Liver (tissue), 9 donors: ENCODE data around the gene PRR4. TPM values are rescaled to one million over a fixed set of nuclear protein-coding genes. Genes with fewer than 3 reads are reported as not detected.

Source experiments
- DNase-seq: peaks from one replicate; pipeline ENCODE4 v3.0.0-alpha.2; 2017; ENCODE audit warnings: low spot score
- H3K27ac ChIP-seq, 2 donors: one replicate each; pipeline ENCODE4 v1.7.0; 2013; ENCODE audit warnings: inconsistent platforms in 2 of 2, low read length in 2 of 2, control low read depth in 1 of 2, low read depth in 1 of 2, mild to moderate bottlenecking in 1 of 2
- H3K27me3 ChIP-seq, 4 donors: one replicate each; pipeline versions ENCODE4 v1.6.1 to v1.7.0; 2013; ENCODE audit warnings: low read length in 3 of 4, inconsistent platforms in 1 of 4, mild to moderate bottlenecking in 1 of 4, moderate library complexity in 1 of 4; ENCODE audit not compliant: control insufficient read depth in 4 of 4, insufficient read depth in 4 of 4
- H3K36me3 ChIP-seq, 4 donors: one replicate each; pipeline versions ENCODE4 v1.6.1 to v1.7.0; 2013; ENCODE audit warnings: low read length in 3 of 4, mild to moderate bottlenecking in 3 of 4, low read depth in 1 of 4, moderate library complexity in 1 of 4; ENCODE audit not compliant: control insufficient read depth in 4 of 4, insufficient read depth in 3 of 4
- H3K4me1 ChIP-seq, 4 donors: one replicate each; pipeline versions ENCODE4 v1.6.1 to v1.7.0; 2013; ENCODE audit warnings: low read length in 3 of 4, mild to moderate bottlenecking in 3 of 4, moderate library complexity in 1 of 4; ENCODE audit not compliant: control insufficient read depth in 4 of 4, insufficient read depth in 4 of 4
- H3K4me3 ChIP-seq, 3 donors: one replicate each; pipeline versions ENCODE4 v1.6.1 to v1.7.0; 2013; ENCODE audit warnings: low read length in 3 of 3, control low read depth in 1 of 3, low read depth in 1 of 3, mild to moderate bottlenecking in 1 of 3
- H3K9ac ChIP-seq, 2 donors: one replicate each; pipeline ENCODE4 v1.7.0; 2013; ENCODE audit warnings: low read length in 2 of 2, mild to moderate bottlenecking in 2 of 2, moderate library complexity in 2 of 2, control low read depth in 1 of 2, low read depth in 1 of 2
- H3K9me3 ChIP-seq, 4 donors: one replicate each; pipeline versions ENCODE4 v1.6.1 to v1.7.0; 2013; ENCODE audit warnings: low read length in 3 of 4; ENCODE audit not compliant: control insufficient read depth in 4 of 4
- EGR1 ChIP-seq, 2 donors: IDR thresholded peaks; 2 replicates each; pipeline ENCODE4 v1.6.1; 2016 to 2018; ENCODE audit warnings: antibody characterized with exemption in 2 of 2, low read depth in 2 of 2
- FOXA1 ChIP-seq: IDR thresholded peaks from 2 replicates; pipeline ENCODE4 v1.6.1; 2016; ENCODE audit warnings: antibody characterized with exemption
- FOXA2 ChIP-seq: IDR thresholded peaks from 2 replicates; pipeline ENCODE4 v1.6.1; 2016; ENCODE audit warnings: antibody characterized with exemption
- GABPA ChIP-seq, 2 donors: IDR thresholded peaks in 1 of 2; conservative IDR thresholded peaks in 1 of 2; 2 replicates each; pipeline ENCODE4 v1.6.1; 2016; ENCODE audit warnings: antibody characterized with exemption in 2 of 2, mild to moderate bottlenecking in 1 of 2, moderate library complexity in 1 of 2
- HNF4A ChIP-seq, 2 donors: conservative IDR thresholded peaks; 2 replicates each; pipeline ENCODE4 v1.6.1; 2016; ENCODE audit warnings: antibody characterized with exemption in 2 of 2, mild to moderate bottlenecking in 2 of 2
- JUND ChIP-seq, 2 donors: IDR thresholded peaks; 2 replicates each; pipeline ENCODE4 v1.6.1; 2016; ENCODE audit warnings: antibody characterized with exemption in 2 of 2
- NR2F2 ChIP-seq: IDR thresholded peaks from 2 replicates; pipeline ENCODE4 v1.6.1; 2016; ENCODE audit warnings: antibody characterized with exemption
- RAD21 ChIP-seq, 2 donors: IDR thresholded peaks; 2 replicates each; pipeline ENCODE4 v1.6.1; 2016; ENCODE audit warnings: antibody characterized with exemption in 2 of 2, mild to moderate bottlenecking in 2 of 2
- REST ChIP-seq: IDR thresholded peaks from 2 replicates; pipeline ENCODE4 v1.6.1; 2016; ENCODE audit warnings: antibody characterized with exemption, mild to moderate bottlenecking
- RXRA ChIP-seq, 2 donors: IDR thresholded peaks; 2 replicates each; pipeline ENCODE4 v1.6.1; 2017 to 2018; ENCODE audit warnings: antibody characterized with exemption in 2 of 2, mild to moderate bottlenecking in 1 of 2
- SP1 ChIP-seq: IDR thresholded peaks from 2 replicates; pipeline ENCODE4 v1.6.1; 2018; ENCODE audit warnings: antibody characterized with exemption, mild to moderate bottlenecking
- TAF1 ChIP-seq: conservative IDR thresholded peaks from 2 replicates; pipeline ENCODE4 v1.6.1; 2016; ENCODE audit warnings: antibody characterized with exemption, mild to moderate bottlenecking
- YY1 ChIP-seq: IDR thresholded peaks from 2 replicates; pipeline ENCODE4 v1.6.1; 2016; ENCODE audit warnings: antibody characterized with exemption, mild to moderate bottlenecking
- WGBS: extraction: QIAGEN DNeasy Blood & Tissue Kit; methylation state at CpG from one replicate; pipeline ENCODE4 v1.1.7; 2013; 5-methylcytosine and 5-hydroxymethylcytosine counted together
- polyA plus RNA-seq, 2 donors: library from polyadenylated mRNA; stranded (reverse) in 1 of 2; unstranded in 1 of 2; fragments of 200-250 nt in 1 of 2; fragments of >200 nt in 1 of 2; fragmentation: Nextera tagmentation in 1 of 2; extraction: Ambion mirVana in 1 of 2; gene quantifications; one replicate each; pipeline versions ENCODE4 v1.2.1 to v1.2.3, GENCODE V29; 2013 to 2015
- total RNA-seq, 2 donors: library from RNA; depleted of rRNA; stranded (reverse); fragments of >200 nt; gene quantifications; one replicate each; pipeline ENCODE4 v1.2.3, GENCODE V29; 2014
- TF ChIP-seq, protein P1 (sequence below): IDR thresholded peaks from 2 replicates; pipeline ENCODE4 v1.6.1; 2016; ENCODE audit warnings: antibody characterized with exemption
- TF ChIP-seq, protein P2 (sequence below): IDR thresholded peaks from 2 replicates; pipeline ENCODE4 v1.6.1; 2016; ENCODE audit warnings: antibody characterized with exemption
- TF ChIP-seq, protein P3 (sequence below): fragments of 150-350 bp; IDR thresholded peaks from 2 replicates; pipeline ENCODE4 v1.5.1; 2017; ENCODE audit warnings: improper control_type of control experiment, low read depth, low read length; ENCODE audit not compliant: missing input control
- TF ChIP-seq, protein P4 (sequence below): IDR thresholded peaks from 2 replicates; pipeline ENCODE4 v1.6.1; 2016; ENCODE audit warnings: antibody characterized with exemption
- donor health status: healthy.
- donor health status: healthy.
- donor health status: healthy.
- donor health status: healthy.
- donor health status: healthy.

PRR4 gene
- total and polyA plus RNA-seq, 4 donors: 0.56 to 3.5 (median 1.4) TPM

- H3K9me3 ChIP-seq: no peaks in the 10 kb centered on the region
- DNase-seq: no peak
- no peaks in the 10 kb centered on the region for H3K4me1 ChIP-seq
- H3K27ac ChIP-seq: no peak overlapping the region
- H3K4me3 ChIP-seq: no peak overlapping the region
- WGBS: 69% methylated on average over 2 of the region's 2 CpGs
- no peaks in the 10 kb centered on the region for H3K27me3 ChIP-seq
- no peak overlapping the region for H3K9ac ChIP-seq
- H3K36me3 ChIP-seq: peaks cover 0 to 5% (median 3%) of the 10 kb centered on the region in 4 donors
- TF ChIP-seq FOXA2 (no peak), NR2F2 (no peak)
Observed at GRCh38 chr12:10847744-10848143, 1.5 kb downstream of the PRR4 start.

GRCh38 chr12:10842862-10843261, 6.4 kb downstream of the PRR4 start:
- H3K9me3 ChIP-seq: no peaks in the 10 kb centered on the region
- H3K4me1 ChIP-seq: no peaks in the 10 kb centered on the region
- H3K27ac ChIP-seq: no peak overlapping the region
- WGBS: 95% methylated on average over 2 of the region's 2 CpGs
- H3K36me3 ChIP-seq: peaks cover 0 to 5% (median 2%) of the 10 kb centered on the region in 4 donors
- no peak for DNase-seq
- TF ChIP-seq, protein P1, sequence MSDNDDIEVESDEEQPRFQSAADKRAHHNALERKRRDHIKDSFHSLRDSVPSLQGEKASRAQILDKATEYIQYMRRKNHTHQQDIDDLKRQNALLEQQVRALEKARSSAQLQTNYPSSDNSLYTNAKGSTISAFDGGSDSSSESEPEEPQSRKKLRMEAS: no peak
- TF ChIP-seq, protein P2, sequence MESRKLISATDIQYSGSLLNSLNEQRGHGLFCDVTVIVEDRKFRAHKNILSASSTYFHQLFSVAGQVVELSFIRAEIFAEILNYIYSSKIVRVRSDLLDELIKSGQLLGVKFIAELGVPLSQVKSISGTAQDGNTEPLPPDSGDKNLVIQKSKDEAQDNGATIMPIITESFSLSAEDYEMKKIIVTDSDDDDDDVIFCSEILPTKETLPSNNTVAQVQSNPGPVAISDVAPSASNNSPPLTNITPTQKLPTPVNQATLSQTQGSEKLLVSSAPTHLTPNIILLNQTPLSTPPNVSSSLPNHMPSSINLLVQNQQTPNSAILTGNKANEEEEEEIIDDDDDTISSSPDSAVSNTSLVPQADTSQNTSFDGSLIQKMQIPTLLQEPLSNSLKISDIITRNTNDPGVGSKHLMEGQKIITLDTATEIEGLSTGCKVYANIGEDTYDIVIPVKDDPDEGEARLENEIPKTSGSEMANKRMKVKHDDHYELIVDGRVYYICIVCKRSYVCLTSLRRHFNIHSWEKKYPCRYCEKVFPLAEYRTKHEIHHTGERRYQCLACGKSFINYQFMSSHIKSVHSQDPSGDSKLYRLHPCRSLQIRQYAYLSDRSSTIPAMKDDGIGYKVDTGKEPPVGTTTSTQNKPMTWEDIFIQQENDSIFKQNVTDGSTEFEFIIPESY: no peak
- TF ChIP-seq EGR1 (IDR thresholded peaks at IDR 0.05; ENCODE audit: low read depth in 2 of 2) (no peak), GABPA (IDR thresholded peaks at IDR 0.05 in 1 of 2, conservative IDR thresholded peaks at IDR 0.05 in 1 of 2) (no peak), NR2F2 (no peak), HNF4A (conservative IDR thresholded peaks at IDR 0.05) (no peak)
- TF ChIP-seq, protein P3, sequence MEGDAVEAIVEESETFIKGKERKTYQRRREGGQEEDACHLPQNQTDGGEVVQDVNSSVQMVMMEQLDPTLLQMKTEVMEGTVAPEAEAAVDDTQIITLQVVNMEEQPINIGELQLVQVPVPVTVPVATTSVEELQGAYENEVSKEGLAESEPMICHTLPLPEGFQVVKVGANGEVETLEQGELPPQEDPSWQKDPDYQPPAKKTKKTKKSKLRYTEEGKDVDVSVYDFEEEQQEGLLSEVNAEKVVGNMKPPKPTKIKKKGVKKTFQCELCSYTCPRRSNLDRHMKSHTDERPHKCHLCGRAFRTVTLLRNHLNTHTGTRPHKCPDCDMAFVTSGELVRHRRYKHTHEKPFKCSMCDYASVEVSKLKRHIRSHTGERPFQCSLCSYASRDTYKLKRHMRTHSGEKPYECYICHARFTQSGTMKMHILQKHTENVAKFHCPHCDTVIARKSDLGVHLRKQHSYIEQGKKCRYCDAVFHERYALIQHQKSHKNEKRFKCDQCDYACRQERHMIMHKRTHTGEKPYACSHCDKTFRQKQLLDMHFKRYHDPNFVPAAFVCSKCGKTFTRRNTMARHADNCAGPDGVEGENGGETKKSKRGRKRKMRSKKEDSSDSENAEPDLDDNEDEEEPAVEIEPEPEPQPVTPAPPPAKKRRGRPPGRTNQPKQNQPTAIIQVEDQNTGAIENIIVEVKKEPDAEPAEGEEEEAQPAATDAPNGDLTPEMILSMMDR: no peak
- no peaks in the 10 kb centered on the region for H3K27me3 ChIP-seq
- H3K4me3 ChIP-seq: no peak overlapping the region
- no peak overlapping the region for H3K9ac ChIP-seq

- H3K27me3 ChIP-seq: no peaks in the 10 kb centered on the region
- no peak for DNase-seq
- WGBS: 90% methylated on average over 3 of the region's 3 CpGs
- no peak overlapping the region for H3K27ac ChIP-seq
- peaks cover 0 to 2% (median 0%) of the 10 kb centered on the region in 4 donors for H3K9me3 ChIP-seq
- no peak overlapping the region for H3K9ac ChIP-seq
- H3K4me3 ChIP-seq: no peak overlapping the region
- H3K36me3 ChIP-seq: no peaks in the 10 kb centered on the region
- H3K4me1 ChIP-seq: no peaks in the 10 kb centered on the region
- no peak for TF ChIP-seq TAF1
- no peak for TF ChIP-seq JUND (IDR thresholded peaks at IDR 0.05)
- TF ChIP-seq RXRA (IDR thresholded peaks at IDR 0.05): no peak
- no peak for TF ChIP-seq FOXA1
- no peak for TF ChIP-seq GABPA (IDR thresholded peaks at IDR 0.05 in 1 of 2, conservative IDR thresholded peaks at IDR 0.05 in 1 of 2)
- TF ChIP-seq, protein P1: no peak
- TF ChIP-seq, protein P3: no peak
- TF ChIP-seq RAD21 (IDR thresholded peaks at IDR 0.05): no peak
- no peak for TF ChIP-seq REST
- TF ChIP-seq FOXA2: no peak
- no peak for TF ChIP-seq SP1
- TF ChIP-seq, protein P4, sequence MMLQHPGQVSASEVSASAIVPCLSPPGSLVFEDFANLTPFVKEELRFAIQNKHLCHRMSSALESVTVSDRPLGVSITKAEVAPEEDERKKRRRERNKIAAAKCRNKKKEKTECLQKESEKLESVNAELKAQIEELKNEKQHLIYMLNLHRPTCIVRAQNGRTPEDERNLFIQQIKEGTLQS: no peak
- TF ChIP-seq YY1: no peak
- no peak for TF ChIP-seq EGR1 (IDR thresholded peaks at IDR 0.05; ENCODE audit: low read depth in 2 of 2)
- no peak for TF ChIP-seq HNF4A (conservative IDR thresholded peaks at IDR 0.05)
Observed at GRCh38 chr12:10838461-10838860, 10.8 kb downstream of the PRR4 start.
